Vagina (tissue), 2 donors: ENCODE results near the gene ZNF155.

Source experiments
- POLR2A ChIP-seq, 2 donors: fragments of 450-650 bp; IDR thresholded peaks; one replicate each; pipeline ENCODE4 v1.6.1; 2017; ENCODE audit warnings: antibody characterized with exemption in 2 of 2, mild to moderate bottlenecking in 2 of 2, moderate library complexity in 2 of 2
- POLR2AphosphoS5 ChIP-seq, 2 donors: sonication (generic); formaldehyde crosslinking; IDR thresholded peaks; one replicate each; pipeline ENCODE4 v1.9.0; 2017; ENCODE audit warnings: antibody characterized with exemption in 2 of 2, mild to moderate bottlenecking in 2 of 2, low read depth in 1 of 2; ENCODE audit not compliant: insufficient read depth in 1 of 2
- TF ChIP-seq, protein P1 (sequence below), 3 experiments: fragments of 450-650 bp in 2 of 3; fragments of 200-600 bp in 1 of 3; sonication (generic) in 1 of 3; IDR thresholded peaks; one replicate each; pipeline ENCODE4 v1.5.1; 2017 to 2019; ENCODE audit warnings: antibody characterized with exemption in 3 of 3, mild to moderate bottlenecking in 2 of 3, moderate library complexity in 2 of 3

DNA sequence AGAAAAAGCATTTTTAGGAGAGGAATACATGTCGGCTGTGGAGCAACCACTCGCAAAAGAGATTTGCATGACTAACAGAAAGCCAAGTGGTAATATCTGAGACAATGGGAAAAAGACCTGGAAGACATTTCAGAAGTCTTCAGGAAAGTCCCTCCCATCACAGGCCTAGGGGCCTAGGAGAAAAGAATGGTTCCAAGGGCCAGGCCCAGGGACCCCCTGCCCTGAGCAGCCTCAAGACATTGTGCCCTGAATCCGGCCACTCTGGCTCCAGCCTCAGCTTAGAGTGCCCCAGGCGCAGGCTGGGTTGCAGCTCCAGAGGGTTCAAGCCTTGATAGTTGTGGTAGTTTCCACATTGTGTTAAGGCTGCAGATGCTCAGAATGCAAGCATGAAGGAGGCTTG is 23.6 kb upstream of the ZNF155 start:
- TF ChIP-seq, protein P1, sequence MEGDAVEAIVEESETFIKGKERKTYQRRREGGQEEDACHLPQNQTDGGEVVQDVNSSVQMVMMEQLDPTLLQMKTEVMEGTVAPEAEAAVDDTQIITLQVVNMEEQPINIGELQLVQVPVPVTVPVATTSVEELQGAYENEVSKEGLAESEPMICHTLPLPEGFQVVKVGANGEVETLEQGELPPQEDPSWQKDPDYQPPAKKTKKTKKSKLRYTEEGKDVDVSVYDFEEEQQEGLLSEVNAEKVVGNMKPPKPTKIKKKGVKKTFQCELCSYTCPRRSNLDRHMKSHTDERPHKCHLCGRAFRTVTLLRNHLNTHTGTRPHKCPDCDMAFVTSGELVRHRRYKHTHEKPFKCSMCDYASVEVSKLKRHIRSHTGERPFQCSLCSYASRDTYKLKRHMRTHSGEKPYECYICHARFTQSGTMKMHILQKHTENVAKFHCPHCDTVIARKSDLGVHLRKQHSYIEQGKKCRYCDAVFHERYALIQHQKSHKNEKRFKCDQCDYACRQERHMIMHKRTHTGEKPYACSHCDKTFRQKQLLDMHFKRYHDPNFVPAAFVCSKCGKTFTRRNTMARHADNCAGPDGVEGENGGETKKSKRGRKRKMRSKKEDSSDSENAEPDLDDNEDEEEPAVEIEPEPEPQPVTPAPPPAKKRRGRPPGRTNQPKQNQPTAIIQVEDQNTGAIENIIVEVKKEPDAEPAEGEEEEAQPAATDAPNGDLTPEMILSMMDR (IDR thresholded peaks at IDR 0.05) = no peak
- TF ChIP-seq POLR2AphosphoS5 (IDR thresholded peaks at IDR 0.05; ENCODE audit: insufficient read depth in 1 of 2, low read depth in 1 of 2) (no peak), POLR2A (IDR thresholded peaks at IDR 0.05) (no peak)
